COLO829 (cell line): ENCODE data around the gene LZIC.

Experiments
- DNase-seq: peaks from one replicate; pipeline ENCODE4 v3.0.0; 2012; ENCODE audit warnings: low spot score

LZIC gene

GRCh38 chr1:9886092-9886742 lies 57.0 kb downstream of the LZIC start:
- no peak for DNase-seq

- DNase-seq: no peak
These were observed 58.4 kb downstream of the LZIC start for GRCh38 chr1:9884805-9885204.

- DNase-seq: no peak
These were observed 59.4 kb downstream of the LZIC start for GRCh38 chr1:9883585-9884449.

GRCh38 chr1:9882945-9883303 lies 60.3 kb downstream of the LZIC start:
- DNase-seq: no peak

DNA sequence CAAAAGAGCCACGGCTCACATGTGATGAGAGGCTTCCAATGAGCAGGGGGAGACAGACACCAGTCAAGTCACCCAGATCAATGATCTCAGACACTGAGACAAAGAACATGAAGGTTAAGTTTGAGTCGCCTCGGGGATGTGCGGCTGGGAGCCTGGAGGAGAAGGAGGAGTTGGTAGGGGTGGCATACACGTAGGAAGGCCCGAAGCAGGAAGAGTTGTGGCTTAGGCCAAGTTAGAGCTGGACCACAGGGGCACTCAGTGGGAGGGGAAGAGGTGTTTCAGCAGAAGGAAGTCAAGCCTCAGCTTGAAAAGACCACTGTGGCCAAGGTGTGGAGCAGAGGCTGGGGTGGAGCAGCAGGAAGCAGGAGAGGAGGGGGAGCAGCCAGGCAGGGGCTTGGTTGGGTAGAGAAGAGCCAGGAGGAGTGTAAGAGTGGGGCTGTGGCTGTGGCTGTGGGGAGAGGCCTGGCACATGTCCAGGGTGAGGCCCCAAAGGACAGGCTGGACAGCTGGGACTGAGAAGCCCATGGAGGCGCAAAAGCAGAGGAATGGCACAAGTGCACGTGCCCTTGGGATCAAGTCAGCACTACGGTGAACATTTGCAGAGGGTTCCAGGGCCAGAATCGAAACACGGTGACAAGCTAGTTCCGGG lies 60.8 kb downstream of the LZIC start:
- no peak for DNase-seq

GRCh38 chr1:9881838-9882249 lies 61.3 kb downstream of the LZIC start:
- peak; percentile 33 for DNase-seq
